Astrocyte (in vitro differentiated cells and primary cell): ENCODE measurements around the gene DNAAF8. TPM values are rescaled to one million over a fixed set of nuclear protein-coding genes. Genes with fewer than 3 reads are reported as not detected.

Experiments
- DNase-seq: peaks from one replicate; pipeline ENCODE4 v3.0.0-alpha.2; 2010; ENCODE audit warnings: low read depth
- FAIRE-seq: peaks from 2 replicates; lab custom pipeline; 2011; peaks lifted over from hg19 to GRCh38; lab: Jason Lieb, UNC
- H2AFZ ChIP-seq: 2 replicates; pipeline ENCODE4 v1.6.0; 2012; ENCODE audit warnings: low read depth, low read length, inconsistent platforms
- H3K27ac ChIP-seq: 2 replicates; pipeline ENCODE4 v1.5.1; 2011; ENCODE audit warnings: low read depth, low read length, inconsistent platforms
- H3K27me3 ChIP-seq: 2 replicates; pipeline ENCODE4 v1.6.0; 2011; ENCODE audit warnings: low read length, inconsistent platforms; ENCODE audit not compliant: insufficient read depth
- H3K36me3 ChIP-seq: 2 replicates; pipeline ENCODE4 v1.5.1; 2011; ENCODE audit warnings: low read length, inconsistent platforms; ENCODE audit not compliant: insufficient read depth
- H3K4me1 ChIP-seq: 2 replicates; pipeline ENCODE4 v1.5.1; 2011; ENCODE audit warnings: low read length, inconsistent platforms; ENCODE audit not compliant: insufficient read depth
- H3K4me2 ChIP-seq: 2 replicates; pipeline ENCODE4 v1.6.0; 2012; ENCODE audit warnings: low read length, inconsistent platforms
- H3K4me3 ChIP-seq: 2 replicates; pipeline ENCODE4 v1.5.1; 2011; ENCODE audit warnings: low read depth, mild to moderate bottlenecking, low read length, inconsistent platforms; ENCODE audit not compliant: insufficient read depth
- H3K79me2 ChIP-seq: 2 replicates; pipeline ENCODE4 v1.6.0; 2012; ENCODE audit warnings: mild to moderate bottlenecking, low read length, inconsistent platforms; ENCODE audit not compliant: insufficient read depth
- H3K9ac ChIP-seq: 2 replicates; pipeline ENCODE4 v1.6.0; 2012; ENCODE audit warnings: mild to moderate bottlenecking, low read length, inconsistent platforms
- H3K9me3 ChIP-seq: 2 replicates; pipeline ENCODE4 v1.5.1; 2012; ENCODE audit warnings: low read depth, mild to moderate bottlenecking, low read length, inconsistent platforms; ENCODE audit not compliant: insufficient read depth
- H4K20me1 ChIP-seq: 2 replicates; pipeline ENCODE4 v1.6.0; 2012; ENCODE audit warnings: low read length, inconsistent platforms; ENCODE audit not compliant: insufficient read depth
- H3K27ac Mint-ChIP-seq: one replicate; pipeline ENCODE4 v1.8.0; 2021; ENCODE audit warnings: mild to moderate bottlenecking, mixed read lengths; ENCODE audit not compliant: unreplicated experiment
- H3K27me3 Mint-ChIP-seq: one replicate; pipeline ENCODE4 v1.8.0; 2021; ENCODE audit warnings: low read depth, mixed read lengths; ENCODE audit not compliant: unreplicated experiment
- H3K36me3 Mint-ChIP-seq: one replicate; pipeline ENCODE4 v1.8.0; 2021; ENCODE audit warnings: low read depth, mixed read lengths; ENCODE audit not compliant: unreplicated experiment
- H3K4me1 Mint-ChIP-seq: one replicate; pipeline ENCODE4 v1.8.0; 2021; ENCODE audit warnings: low read depth, mixed read lengths; ENCODE audit not compliant: unreplicated experiment
- H3K4me3 Mint-ChIP-seq: one replicate; pipeline ENCODE4 v1.8.0; 2021; ENCODE audit warnings: mild to moderate bottlenecking, moderate library complexity, mixed read lengths; ENCODE audit not compliant: unreplicated experiment
- H3K9me3 Mint-ChIP-seq: one replicate; pipeline ENCODE4 v1.8.0; 2021; ENCODE audit warnings: mild to moderate bottlenecking, mixed read lengths; ENCODE audit not compliant: unreplicated experiment
- CTCF ChIP-seq: IDR thresholded peaks from 2 replicates; pipeline ENCODE4 v1.5.1; 2011; ENCODE audit warnings: low read depth, mild to moderate bottlenecking, inconsistent platforms, low read length, moderate library complexity; ENCODE audit not compliant: insufficient read depth
- EZH2 ChIP-seq: IDR thresholded peaks from 2 replicates; pipeline ENCODE4 v1.6.1; 2012; ENCODE audit warnings: mild to moderate bottlenecking, low read length, inconsistent platforms; ENCODE audit not compliant: insufficient read depth
- total RNA-seq: library from RNA; stranded (reverse); gene quantifications from 2 replicates; pipeline ENCODE4 v1.2.1, GENCODE V29; 2021

DNAAF8 gene
- total RNA-seq, 1 donor from 2014 or later, result 2.7 TPM

GRCh38 chr16:4701791-4702465, 32.4 kb upstream of the DNAAF8 start:
- no peak overlapping the region for H3K9ac ChIP-seq
- H3K4me1 Mint-ChIP-seq, result peaks cover 5% of the 10 kb centered on the region
- TF ChIP-seq EZH2, result no peak
- TF ChIP-seq CTCF, result no peak
- no peaks in the 10 kb centered on the region for H3K4me1 ChIP-seq
- H3K9me3 ChIP-seq, result no peaks in the 10 kb centered on the region
- H4K20me1 ChIP-seq, result peaks cover 15% of the 10 kb centered on the region
- no peaks in the 10 kb centered on the region for H3K79me2 ChIP-seq
- no peak overlapping the region for H3K4me3 Mint-ChIP-seq
- no peak overlapping the region for H3K4me2 ChIP-seq
- H3K4me3 ChIP-seq, result no peak overlapping the region
- no peaks in the 10 kb centered on the region for H3K27me3 ChIP-seq
- FAIRE-seq (no peak), DNase-seq (no peak)
- H3K27ac ChIP-seq, result no peak overlapping the region
- no peak overlapping the region for H3K27ac Mint-ChIP-seq
- no peaks in the 10 kb centered on the region for H3K27me3 Mint-ChIP-seq
- peaks cover 13% of the 10 kb centered on the region for H3K36me3 ChIP-seq
- H3K9me3 Mint-ChIP-seq, result no peaks in the 10 kb centered on the region
- H3K36me3 Mint-ChIP-seq, result peaks cover 19% of the 10 kb centered on the region
- no peak overlapping the region for H2AFZ ChIP-seq

GRCh38 chr16:4702466-4702808, 31.9 kb upstream of the DNAAF8 start:
- H3K4me2 ChIP-seq, result no peak overlapping the region
- H3K36me3 ChIP-seq, result peaks cover 13% of the 10 kb centered on the region
- H3K27me3 ChIP-seq, result no peaks in the 10 kb centered on the region
- H3K4me3 ChIP-seq, result no peak overlapping the region
- H3K27ac ChIP-seq, result no peak overlapping the region
- no peak overlapping the region for H2AFZ ChIP-seq
- DNase-seq (no peak), FAIRE-seq (no peak)
- no peak overlapping the region for H3K9ac ChIP-seq
- Mint-ChIP-seq H3K4me3 (no peak overlapping the region), H3K27ac (no peak overlapping the region), H3K9me3 (no peaks in the 10 kb centered on the region), H3K27me3 (no peaks in the 10 kb centered on the region), H3K4me1 (peaks cover 6% of the 10 kb centered on the region), H3K36me3 (peaks cover 21% of the 10 kb centered on the region)
- peaks cover 15% of the 10 kb centered on the region for H4K20me1 ChIP-seq
- TF ChIP-seq EZH2 (no peak), CTCF (no peak)
- no peaks in the 10 kb centered on the region for H3K79me2 ChIP-seq
- H3K4me1 ChIP-seq, result no peaks in the 10 kb centered on the region
- no peaks in the 10 kb centered on the region for H3K9me3 ChIP-seq

- H3K4me3 ChIP-seq, result no peak overlapping the region
- peaks cover 13% of the 10 kb centered on the region for H3K36me3 ChIP-seq
- TF ChIP-seq EZH2 (no peak), CTCF (no peak)
- H3K79me2 ChIP-seq, result no peaks in the 10 kb centered on the region
- FAIRE-seq (no peak), DNase-seq (no peak)
- Mint-ChIP-seq H3K27ac (no peak overlapping the region), H3K27me3 (no peaks in the 10 kb centered on the region), H3K4me1 (peaks cover 6% of the 10 kb centered on the region), H3K9me3 (no peaks in the 10 kb centered on the region), H3K36me3 (peaks cover 23% of the 10 kb centered on the region), H3K4me3 (no peak overlapping the region)
- H3K4me1 ChIP-seq, result no peaks in the 10 kb centered on the region
- no peak overlapping the region for H3K4me2 ChIP-seq
- H2AFZ ChIP-seq, result no peak overlapping the region
- peaks cover 15% of the 10 kb centered on the region for H4K20me1 ChIP-seq
- no peak overlapping the region for H3K9ac ChIP-seq
- H3K27me3 ChIP-seq, result no peaks in the 10 kb centered on the region
- no peak overlapping the region for H3K27ac ChIP-seq
- no peaks in the 10 kb centered on the region for H3K9me3 ChIP-seq
Measured at GRCh38 chr16:4703906-4704305, 30.4 kb upstream of the DNAAF8 start.
